CD4-positive, alpha-beta T cell treated with Interleukin-15 for 4 hours (primary cell): ENCODE measurements around the gene PLCL1.
A peak's percentile ranks its signal among the peaks of the same experiment; 100 is the strongest.

Experiments used
- DNase-seq: peaks from one replicate; pipeline ENCODE4 v3.0.0-alpha.2; 2020; ENCODE audit warnings: low spot score

Gene PLCL1

GRCh38 chr2:197927994-197928393, 123.6 kb downstream of the PLCL1 start:
- DNase-seq, result no peak

DNA sequence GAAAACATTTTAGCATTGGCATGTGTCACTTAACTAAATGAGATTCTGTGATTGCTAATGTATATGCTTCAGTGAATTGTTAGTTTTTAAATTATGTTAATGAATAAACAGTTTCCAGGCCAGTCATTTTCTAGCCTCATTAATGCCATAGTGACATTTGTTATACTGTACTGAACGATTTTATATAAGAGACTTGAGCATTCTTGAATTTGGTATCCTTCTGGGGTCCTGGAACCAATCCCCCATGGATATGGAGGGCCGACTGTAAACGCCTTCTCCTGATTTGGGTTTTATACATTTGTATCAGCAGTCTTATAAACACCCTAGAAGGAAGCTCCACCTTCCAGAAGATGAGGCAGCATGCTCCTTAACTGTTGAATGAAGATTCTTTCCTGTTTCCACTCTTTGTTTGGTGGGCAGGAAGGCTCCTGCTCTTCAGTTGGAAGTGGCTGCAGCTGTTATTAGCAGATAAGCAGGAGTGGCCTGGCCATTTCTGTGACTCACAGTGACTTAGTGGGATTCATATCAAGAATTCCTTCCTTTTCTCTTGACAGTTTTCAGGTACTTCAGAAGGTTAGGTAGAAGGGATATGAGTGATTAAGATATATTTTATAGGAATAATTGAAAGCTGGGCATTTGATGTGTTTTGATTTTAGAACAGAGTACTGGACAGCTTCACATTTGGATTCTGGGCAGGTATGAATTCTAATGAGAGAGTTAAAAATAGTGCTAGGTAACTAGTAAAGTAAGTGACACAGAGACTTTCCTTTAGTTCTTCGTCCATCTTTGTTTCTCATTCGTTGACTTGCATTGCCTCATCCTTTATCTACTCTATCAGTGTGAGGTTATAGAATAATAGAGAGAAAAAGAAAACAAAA, 124.9 kb downstream of the PLCL1 start:
- no peak for DNase-seq

DNA sequence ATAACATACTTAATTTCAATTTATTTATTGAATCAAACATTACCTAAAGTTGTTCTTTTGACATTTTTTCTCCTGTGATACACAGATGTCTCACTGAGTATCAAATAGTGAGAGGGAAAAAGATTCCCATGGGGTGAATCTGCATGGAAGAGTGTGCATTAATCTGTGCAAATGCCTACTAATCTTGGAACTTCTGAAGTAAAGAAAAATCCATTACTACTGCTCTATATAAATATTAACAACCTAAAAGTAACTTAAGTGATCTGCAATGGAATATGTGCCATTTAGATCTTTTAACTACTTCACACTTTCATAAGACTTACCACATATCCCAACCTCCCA, 125.5 kb downstream of the PLCL1 start:
- DNase-seq, result no peak

- no peak for DNase-seq
Measured at GRCh38 chr2:197930570-197931278, 126.3 kb downstream of the PLCL1 start.

DNA sequence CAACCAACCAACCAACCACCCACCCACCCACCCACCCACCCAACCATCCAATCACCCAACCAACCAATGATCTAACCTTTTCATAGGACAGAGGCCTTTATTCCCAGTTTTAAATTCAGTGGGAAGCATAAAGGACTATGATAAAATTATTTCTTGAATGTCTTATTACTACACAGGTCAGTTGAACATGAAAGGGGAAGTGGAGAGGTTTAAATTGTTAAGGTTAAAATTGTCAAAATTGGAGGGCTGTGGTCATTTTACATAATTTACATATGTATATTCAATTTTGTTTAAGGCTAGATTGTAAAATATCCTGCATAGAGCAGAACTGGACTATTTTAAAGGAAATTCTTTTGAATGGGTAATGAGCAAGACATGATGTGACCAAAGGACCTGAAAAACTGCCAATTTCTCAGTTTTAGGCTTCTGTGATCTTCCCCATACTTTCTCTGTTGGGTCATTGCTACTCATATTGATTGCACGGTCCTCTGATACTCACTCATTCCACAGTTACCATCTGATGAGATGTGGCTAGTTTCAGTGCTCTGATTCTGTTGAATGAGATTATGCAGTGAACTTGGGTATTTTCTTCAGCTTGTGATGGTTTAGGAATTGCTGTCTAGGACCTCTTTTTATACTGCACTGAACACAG, 127.4 kb downstream of the PLCL1 start:
- DNase-seq, result no peak

GRCh38 chr2:197932374-197932773, 128.0 kb downstream of the PLCL1 start:
- no peak for DNase-seq

DNA sequence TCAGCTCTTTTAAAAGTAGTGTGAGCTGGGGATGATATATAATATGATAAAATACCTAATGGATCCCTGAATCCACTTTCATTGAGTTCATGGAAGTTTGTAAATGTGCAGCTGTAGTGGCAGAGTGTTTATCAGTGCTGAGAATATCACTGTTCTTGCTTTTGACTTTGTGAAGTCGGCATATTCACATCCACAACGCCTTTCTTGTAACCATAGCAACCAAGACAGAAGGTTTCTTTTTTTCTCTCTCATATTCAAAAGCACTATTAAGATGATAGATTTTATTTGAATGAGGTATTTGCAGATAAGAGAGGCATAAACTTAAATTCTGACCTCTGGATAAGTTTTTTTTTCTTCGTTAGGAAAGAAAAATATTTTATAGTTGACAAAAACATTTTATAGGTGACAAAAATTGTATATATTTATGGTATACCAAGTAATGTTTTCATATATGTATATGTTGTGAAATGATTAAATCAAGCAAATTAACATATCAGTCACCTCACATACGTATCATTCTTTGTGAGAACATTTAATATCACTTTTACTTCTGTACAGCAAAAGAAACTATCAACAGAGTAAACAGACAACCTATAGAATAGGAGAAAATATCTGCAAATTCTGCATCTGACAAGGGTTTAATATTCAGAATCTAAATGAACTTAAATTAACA, 130.0 kb downstream of the PLCL1 start:
- DNase-seq, result peak; percentile 24

- peak; percentile 23 for DNase-seq
Measured at GRCh38 chr2:197934934-197935289, 130.5 kb downstream of the PLCL1 start.

DNA sequence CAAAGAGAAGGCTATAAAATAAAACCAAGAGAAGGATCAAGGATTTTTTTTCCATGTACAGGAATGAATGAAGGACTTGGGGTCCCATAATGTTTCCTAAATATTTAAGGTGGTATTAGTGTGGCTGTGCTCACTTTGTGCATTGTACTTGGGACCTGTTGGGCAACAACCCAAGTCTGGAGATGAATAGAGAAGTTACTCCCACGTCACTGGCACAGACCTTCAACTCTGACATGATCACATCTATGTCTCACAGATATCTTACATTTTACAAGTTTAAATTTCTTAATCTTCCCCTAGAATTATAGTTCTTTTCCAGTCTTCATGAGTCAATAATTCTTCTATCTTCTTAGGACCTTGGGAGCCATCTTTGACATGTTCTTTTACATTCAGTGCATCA, 133.4 kb downstream of the PLCL1 start:
- DNase-seq, result no peak

GRCh38 chr2:197938555-197938954, 134.2 kb downstream of the PLCL1 start:
- no peak for DNase-seq

- no peak for DNase-seq
Measured at GRCh38 chr2:197939787-197940186, 135.4 kb downstream of the PLCL1 start.

DNA sequence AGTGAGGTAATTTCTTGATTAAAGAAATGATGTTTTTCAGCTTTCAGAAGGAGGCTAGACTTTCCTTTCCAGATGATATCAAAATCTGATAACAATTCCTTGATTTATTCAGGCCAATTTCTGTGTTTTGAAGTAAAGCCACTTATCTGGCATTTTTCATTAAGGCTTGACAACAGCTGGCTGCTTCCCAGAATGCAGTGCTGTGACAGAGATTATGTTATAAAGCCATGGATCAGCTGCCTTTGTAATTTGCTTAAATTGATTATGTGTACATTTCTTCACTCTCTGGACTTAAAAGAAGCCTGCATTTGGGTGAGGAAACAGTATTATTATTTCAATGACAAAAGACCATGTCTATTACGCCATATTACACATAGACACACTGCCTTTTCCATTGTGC, 136.0 kb downstream of the PLCL1 start:
- DNase-seq, result no peak

GRCh38 chr2:197941715-197942114, 137.3 kb downstream of the PLCL1 start:
- DNase-seq, result no peak

GRCh38 chr2:197943731-197944130, 139.3 kb downstream of the PLCL1 start:
- no peak for DNase-seq

- DNase-seq, result no peak
Measured at GRCh38 chr2:197944416-197945096, 140.2 kb downstream of the PLCL1 start.

DNA sequence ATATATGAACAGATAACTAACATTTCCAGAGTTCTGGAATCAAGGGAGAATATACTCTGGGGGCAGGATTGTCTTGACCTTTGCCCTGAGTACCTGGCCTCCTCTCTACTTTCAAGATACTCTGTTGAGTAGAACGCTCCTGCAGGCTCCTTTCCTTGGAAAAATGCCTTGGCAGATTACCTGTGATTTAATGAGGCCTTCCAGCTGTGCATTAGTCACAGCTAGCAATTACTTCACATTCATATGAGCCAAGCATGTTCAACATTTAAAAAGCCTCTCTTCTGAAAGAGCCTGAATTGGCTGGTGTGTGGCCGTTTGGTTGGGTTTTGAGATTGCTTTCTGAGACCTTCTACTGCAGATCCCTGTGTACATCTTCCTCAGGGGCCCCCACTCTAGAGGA, 142.2 kb downstream of the PLCL1 start:
- DNase-seq, result no peak

DNA sequence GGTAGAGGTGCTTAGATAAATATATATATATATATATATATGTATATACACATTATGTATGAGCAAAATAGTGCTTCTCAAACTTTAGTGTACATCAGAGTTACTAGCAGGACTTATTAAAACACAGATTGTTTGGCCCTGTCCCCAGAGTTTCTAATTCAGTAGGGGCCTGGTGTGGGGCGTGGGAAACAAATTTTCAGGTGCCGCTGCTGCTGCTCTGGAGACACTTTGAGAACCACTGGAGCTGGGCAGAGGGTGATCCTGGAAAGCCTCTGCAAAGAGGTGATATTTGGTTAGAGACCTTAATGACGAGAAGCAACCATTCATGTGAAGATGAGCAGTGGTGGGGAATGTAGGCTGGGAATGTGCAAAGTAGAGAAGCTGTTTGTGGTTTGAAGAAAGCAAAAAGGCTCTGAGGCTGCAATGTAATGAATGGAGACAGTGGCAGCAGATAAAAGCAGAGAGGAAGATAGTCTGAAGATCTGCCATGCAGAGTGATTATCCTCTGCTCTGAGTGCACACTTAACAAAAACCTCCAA, 142.9 kb downstream of the PLCL1 start:
- no peak for DNase-seq

DNA sequence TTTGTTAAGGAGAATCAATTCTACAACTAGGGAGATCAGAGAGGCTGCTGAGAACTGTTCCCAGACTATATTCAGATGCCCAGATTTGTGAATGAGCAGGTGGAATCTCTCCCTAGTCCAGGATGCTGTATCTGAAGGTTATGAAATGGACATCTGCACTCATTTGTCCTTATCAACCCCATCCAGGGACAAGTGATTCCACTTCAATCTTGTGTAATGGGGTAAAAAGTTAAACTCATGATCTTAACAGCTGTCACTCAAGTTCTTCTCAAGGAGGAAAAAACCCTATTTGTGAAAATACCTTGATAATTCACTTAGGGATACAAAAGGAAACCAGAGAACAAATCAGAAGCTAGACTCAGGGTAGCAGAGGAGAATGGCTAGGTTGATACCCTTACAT, 144.8 kb downstream of the PLCL1 start:
- no peak for DNase-seq

DNA sequence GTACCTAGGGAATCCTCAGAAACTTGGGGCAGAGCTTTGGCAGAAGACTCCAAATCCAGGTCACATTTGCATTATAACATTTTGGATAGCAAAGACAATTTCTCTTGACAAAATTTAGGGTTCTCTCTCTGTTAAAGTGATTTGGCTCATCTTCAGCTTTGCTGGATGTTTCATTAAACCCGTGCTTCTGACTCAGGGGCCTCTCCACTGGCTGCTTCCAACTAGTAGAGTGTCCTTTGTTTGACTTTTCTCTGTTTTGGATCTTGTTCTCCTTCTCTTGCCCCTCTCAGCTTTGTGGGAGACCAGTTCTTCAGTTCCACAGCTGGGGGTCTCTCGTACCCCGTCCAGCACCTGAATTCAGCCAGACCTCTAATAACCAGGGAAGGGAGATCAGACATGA, 145.6 kb downstream of the PLCL1 start:
- no peak for DNase-seq

DNA sequence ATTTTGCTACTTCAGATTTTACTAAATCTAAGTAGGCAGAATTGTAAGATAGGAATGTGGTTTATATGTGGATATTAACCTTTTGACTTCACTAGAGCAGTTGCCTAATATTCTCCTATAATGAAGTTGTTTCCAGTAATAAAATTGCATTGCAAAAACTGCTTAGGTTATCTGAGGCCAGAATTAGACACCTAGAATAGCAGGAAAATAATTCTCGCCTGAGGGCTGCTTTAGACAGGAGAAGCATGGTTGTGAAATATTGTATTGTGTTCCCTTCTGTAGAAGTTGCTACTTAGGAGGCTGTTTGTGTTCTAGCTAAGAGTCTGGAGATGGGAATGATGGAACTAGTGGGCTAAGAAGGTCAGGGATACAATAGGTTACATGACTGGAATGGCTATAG, 146.3 kb downstream of the PLCL1 start:
- no peak for DNase-seq

- no peak for DNase-seq
Measured at GRCh38 chr2:197952540-197953202, 148.3 kb downstream of the PLCL1 start.
